ENCODE measurements around the gene MYL12A. TPM values are rescaled to one million over a fixed set of nuclear protein-coding genes. Genes with fewer than 3 reads are reported as not detected.
A peak's percentile ranks its signal among the peaks of the same experiment; 100 is the strongest.

The MYL12A gene
- total and polyA plus RNA-seq, 2 experiments from 2014 or later: 456 to 692 TPM

DNA sequence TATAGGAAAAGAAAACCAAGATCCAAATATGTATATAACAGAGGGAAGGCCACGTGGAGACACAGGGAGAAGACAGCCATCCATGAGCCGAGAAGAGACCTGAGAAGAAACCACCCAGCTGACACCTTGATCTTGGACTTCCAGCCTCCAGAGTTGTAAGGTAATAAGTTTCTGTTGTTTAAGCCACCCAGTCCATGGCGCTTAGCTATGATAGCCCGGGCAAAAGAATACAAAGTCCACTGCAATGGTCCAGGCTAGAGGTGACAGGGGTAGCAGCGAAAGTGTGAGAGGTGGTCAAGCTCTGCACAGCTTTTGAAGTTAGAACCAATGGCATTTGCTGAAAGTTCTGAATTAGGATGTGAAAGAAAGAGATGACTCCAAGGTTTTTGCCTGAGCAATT is 30.6 kb upstream of the MYL12A start:
- Histone ChIP-seq H3K4me2 (no peak overlapping the region), H3K4me1 (ENCODE audit: insufficient read depth) (peaks cover 46% of the 10 kb centered on the region)

DNA sequence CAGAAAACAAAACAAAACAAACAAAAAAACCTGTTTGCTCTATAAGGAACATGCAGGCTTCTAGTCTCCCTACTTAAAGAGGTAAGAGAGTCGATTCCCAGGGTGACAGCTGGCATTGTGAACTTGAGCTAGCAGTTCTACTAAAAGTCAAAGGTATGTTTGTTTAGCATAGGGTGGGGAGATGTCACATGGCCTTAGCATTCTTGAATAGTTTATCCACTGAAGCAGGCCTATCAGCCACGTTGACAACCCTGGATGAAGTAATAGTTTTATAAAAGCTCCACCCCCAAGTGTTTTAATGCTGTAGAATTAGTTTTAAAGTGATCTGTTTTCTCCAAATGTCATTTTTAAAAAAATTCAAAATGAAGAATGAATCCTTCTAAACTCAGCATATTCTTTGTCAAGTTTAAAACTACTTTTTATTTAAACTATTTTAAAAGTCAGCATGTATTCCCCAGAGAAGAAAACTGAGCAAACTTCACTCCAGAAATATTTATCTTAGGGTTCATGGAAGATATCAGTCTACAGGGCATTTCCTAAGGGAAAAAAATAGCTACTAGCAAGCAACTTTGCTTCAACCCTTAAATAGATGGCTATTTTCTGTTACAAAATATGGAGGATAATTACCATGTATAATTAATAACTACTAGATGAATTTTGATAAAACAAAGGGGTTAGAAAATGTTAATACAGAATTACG is 29.5 kb upstream of the MYL12A start:
- WGBS (ENCODE audit: low lambda C conversion rate, missing lambda C conversion rate): 49% methylated on average over 3 of the region's 3 CpGs
- no peaks in the 10 kb centered on the region for H3K9me2 ChIP-seq (replicated peaks; ENCODE audit: insufficient read depth)
- H3K4me2 ChIP-seq: peak overlapping the region; percentile 55
- H3K27me3 ChIP-seq: no peaks in the 10 kb centered on the region
- H3K4me1 ChIP-seq (ENCODE audit: insufficient read depth): peaks cover 39% of the 10 kb centered on the region
- H3K36me3 ChIP-seq (replicated peaks; ENCODE audit: insufficient read depth, low read depth): no peaks in the 10 kb centered on the region
- no peaks in the 10 kb centered on the region for H4K20me1 ChIP-seq (ENCODE audit: insufficient read depth, poor library complexity, severe bottlenecking)
- H2AFZ ChIP-seq: no peak overlapping the region
- H3K9me3 ChIP-seq (ENCODE audit: low read depth): no peaks in the 10 kb centered on the region
- H3K79me2 ChIP-seq: no peaks in the 10 kb centered on the region
- peak; percentile 82 for DNase-seq (ENCODE audit: low spot score)
- peak overlapping the region; percentile 83 for H3K27ac ChIP-seq
- TF ChIP-seq, protein P1, sequence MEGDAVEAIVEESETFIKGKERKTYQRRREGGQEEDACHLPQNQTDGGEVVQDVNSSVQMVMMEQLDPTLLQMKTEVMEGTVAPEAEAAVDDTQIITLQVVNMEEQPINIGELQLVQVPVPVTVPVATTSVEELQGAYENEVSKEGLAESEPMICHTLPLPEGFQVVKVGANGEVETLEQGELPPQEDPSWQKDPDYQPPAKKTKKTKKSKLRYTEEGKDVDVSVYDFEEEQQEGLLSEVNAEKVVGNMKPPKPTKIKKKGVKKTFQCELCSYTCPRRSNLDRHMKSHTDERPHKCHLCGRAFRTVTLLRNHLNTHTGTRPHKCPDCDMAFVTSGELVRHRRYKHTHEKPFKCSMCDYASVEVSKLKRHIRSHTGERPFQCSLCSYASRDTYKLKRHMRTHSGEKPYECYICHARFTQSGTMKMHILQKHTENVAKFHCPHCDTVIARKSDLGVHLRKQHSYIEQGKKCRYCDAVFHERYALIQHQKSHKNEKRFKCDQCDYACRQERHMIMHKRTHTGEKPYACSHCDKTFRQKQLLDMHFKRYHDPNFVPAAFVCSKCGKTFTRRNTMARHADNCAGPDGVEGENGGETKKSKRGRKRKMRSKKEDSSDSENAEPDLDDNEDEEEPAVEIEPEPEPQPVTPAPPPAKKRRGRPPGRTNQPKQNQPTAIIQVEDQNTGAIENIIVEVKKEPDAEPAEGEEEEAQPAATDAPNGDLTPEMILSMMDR (IDR thresholded peaks at IDR 0.05; ENCODE audit: poor library complexity): no peak
- no peak for TF ChIP-seq EZH2phosphoT487 (IDR thresholded peaks at IDR 0.05; ENCODE audit: low read depth, severe bottlenecking, unreplicated experiment)
- no peak for TF ChIP-seq EZH2 (IDR thresholded peaks at IDR 0.05; ENCODE audit: borderline replicate concordance)
- no peak overlapping the region for H3K4me3 ChIP-seq

More for the DNA sequence above, 30.6 kb upstream of the MYL12A start:
- 88% methylated on average over 5 of the region's 5 CpGs for WGBS (ENCODE audit: low lambda C conversion rate, missing lambda C conversion rate)
- Histone ChIP-seq H2AFZ (no peak overlapping the region), H3K27me3 (no peaks in the 10 kb centered on the region), H3K4me3 (no peak overlapping the region), H3K36me3 (replicated peaks; ENCODE audit: insufficient read depth, low read depth) (no peaks in the 10 kb centered on the region), H3K9me3 (ENCODE audit: low read depth) (no peaks in the 10 kb centered on the region), H3K9me2 (replicated peaks; ENCODE audit: insufficient read depth) (no peaks in the 10 kb centered on the region), H3K27ac (peak overlapping the region; percentile 83), H3K79me2 (no peaks in the 10 kb centered on the region), H4K20me1 (ENCODE audit: insufficient read depth, poor library complexity, severe bottlenecking) (no peaks in the 10 kb centered on the region)
- no peak for DNase-seq (ENCODE audit: low spot score)
- TF ChIP-seq EZH2 (IDR thresholded peaks at IDR 0.05; ENCODE audit: borderline replicate concordance) (no peak), EZH2phosphoT487 (IDR thresholded peaks at IDR 0.05; ENCODE audit: low read depth, severe bottlenecking, unreplicated experiment) (no peak)
- TF ChIP-seq, protein P1 (IDR thresholded peaks at IDR 0.05; ENCODE audit: poor library complexity): no peak

DNA sequence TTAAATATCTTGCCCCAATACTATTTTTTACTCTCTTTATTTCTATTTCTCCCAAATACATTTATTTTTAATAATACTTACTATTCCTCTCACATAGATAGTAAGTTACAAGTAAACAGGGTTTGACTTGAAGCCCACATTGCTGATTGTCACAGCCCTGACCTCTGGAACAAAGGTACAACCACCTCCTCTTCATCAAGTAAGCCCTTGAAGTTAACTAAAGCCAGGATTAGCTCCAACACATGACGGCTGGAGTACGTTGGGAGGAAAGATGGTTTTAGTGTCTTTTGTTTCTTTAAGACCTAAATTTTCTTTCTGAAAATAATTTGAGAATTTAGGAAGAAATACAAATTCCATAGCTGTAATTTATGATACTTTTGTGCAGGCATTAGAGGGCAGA is 28.8 kb upstream of the MYL12A start:
- DNase-seq (ENCODE audit: low spot score): no peak
- 55% methylated on average over 2 of the region's 2 CpGs for WGBS (ENCODE audit: low lambda C conversion rate, missing lambda C conversion rate)
- H3K79me2 ChIP-seq: no peaks in the 10 kb centered on the region
- no peaks in the 10 kb centered on the region for H3K27me3 ChIP-seq
- peak overlapping the region; percentile 83 for H3K27ac ChIP-seq
- no peaks in the 10 kb centered on the region for H3K36me3 ChIP-seq (replicated peaks; ENCODE audit: insufficient read depth, low read depth)
- H4K20me1 ChIP-seq (ENCODE audit: insufficient read depth, poor library complexity, severe bottlenecking): no peaks in the 10 kb centered on the region
- H2AFZ ChIP-seq: peak overlapping the region; percentile 32
- peaks cover 32% of the 10 kb centered on the region for H3K4me1 ChIP-seq (ENCODE audit: insufficient read depth)
- H3K4me3 ChIP-seq: no peak overlapping the region
- peak overlapping the region; percentile 11 for H3K4me2 ChIP-seq
- no peaks in the 10 kb centered on the region for H3K9me3 ChIP-seq (ENCODE audit: low read depth)
- H3K9me2 ChIP-seq (replicated peaks; ENCODE audit: insufficient read depth): no peaks in the 10 kb centered on the region
- TF ChIP-seq, protein P1 (IDR thresholded peaks at IDR 0.05; ENCODE audit: poor library complexity): no peak
- TF ChIP-seq EZH2 (IDR thresholded peaks at IDR 0.05; ENCODE audit: borderline replicate concordance): no peak
- no peak for TF ChIP-seq EZH2phosphoT487 (IDR thresholded peaks at IDR 0.05; ENCODE audit: low read depth, severe bottlenecking, unreplicated experiment)
